Limb (tissue), 2 donors: ENCODE measurements around the gene CAPZA1.

ENCODE experiments used
- DNase-seq, 2 donors: peaks; one replicate each; pipeline ENCODE4 v3.0.0-alpha.2; 2016; ENCODE audit errors: extremely low spot score in 2 of 2

The CAPZA1 gene

GRCh38 chr1:112714313-112715263, 95.0 kb downstream of the CAPZA1 start:
- no peak for DNase-seq

- peak; percentile 63 to 93 for DNase-seq
Measured at GRCh38 chr1:112715264-112716053, 95.8 kb downstream of the CAPZA1 start, which contains the start of gene PPM1J. TSS of gene PPM1J (minus strand) at chr1:112715332. CDS start at chr1:112715301, 31 bp downstream.

- peak; percentile 91 for DNase-seq
Measured at GRCh38 chr1:112716133-112716720, 96.6 kb downstream of the CAPZA1 start.

- no peak for DNase-seq
Measured at GRCh38 chr1:112717263-112717873, 97.7 kb downstream of the CAPZA1 start.

GRCh38 chr1:112718691-112719418, 99.2 kb downstream of the CAPZA1 start:
- DNase-seq: peak in 1 of 2 donors; percentile 84

- DNase-seq: no peak
Measured at GRCh38 chr1:112719706-112720105, 100.1 kb downstream of the CAPZA1 start.

GRCh38 chr1:112720800-112721199, 101.2 kb downstream of the CAPZA1 start:
- DNase-seq: no peak
